GM18867 (cell line): ENCODE data around the gene ATAD3B.
"Not testable (repeated sequence)": the region's sequence is repeated elsewhere in the genome, so short reads cannot be mapped to it uniquely, and the experiment has no call there.

ENCODE experiments used
- ATAC-seq: cut with Tn5 transposase; IDR thresholded peaks from one replicate; pipeline ENCODE4 v1.9.1; 2021; ENCODE audit warnings: mild to moderate bottlenecking, moderate library complexity; ENCODE audit not compliant: unreplicated experiment

ATAD3B gene, protein sequence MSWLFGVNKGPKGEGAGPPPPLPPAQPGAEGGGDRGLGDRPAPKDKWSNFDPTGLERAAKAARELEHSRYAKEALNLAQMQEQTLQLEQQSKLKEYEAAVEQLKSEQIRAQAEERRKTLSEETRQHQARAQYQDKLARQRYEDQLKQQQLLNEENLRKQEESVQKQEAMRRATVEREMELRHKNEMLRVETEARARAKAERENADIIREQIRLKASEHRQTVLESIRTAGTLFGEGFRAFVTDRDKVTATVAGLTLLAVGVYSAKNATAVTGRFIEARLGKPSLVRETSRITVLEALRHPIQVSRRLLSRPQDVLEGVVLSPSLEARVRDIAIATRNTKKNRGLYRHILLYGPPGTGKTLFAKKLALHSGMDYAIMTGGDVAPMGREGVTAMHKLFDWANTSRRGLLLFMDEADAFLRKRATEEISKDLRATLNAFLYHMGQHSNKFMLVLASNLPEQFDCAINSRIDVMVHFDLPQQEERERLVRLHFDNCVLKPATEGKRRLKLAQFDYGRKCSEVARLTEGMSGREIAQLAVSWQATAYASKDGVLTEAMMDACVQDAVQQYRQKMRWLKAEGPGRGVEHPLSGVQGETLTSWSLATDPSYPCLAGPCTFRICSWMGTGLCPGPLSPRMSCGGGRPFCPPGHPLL

DNA sequence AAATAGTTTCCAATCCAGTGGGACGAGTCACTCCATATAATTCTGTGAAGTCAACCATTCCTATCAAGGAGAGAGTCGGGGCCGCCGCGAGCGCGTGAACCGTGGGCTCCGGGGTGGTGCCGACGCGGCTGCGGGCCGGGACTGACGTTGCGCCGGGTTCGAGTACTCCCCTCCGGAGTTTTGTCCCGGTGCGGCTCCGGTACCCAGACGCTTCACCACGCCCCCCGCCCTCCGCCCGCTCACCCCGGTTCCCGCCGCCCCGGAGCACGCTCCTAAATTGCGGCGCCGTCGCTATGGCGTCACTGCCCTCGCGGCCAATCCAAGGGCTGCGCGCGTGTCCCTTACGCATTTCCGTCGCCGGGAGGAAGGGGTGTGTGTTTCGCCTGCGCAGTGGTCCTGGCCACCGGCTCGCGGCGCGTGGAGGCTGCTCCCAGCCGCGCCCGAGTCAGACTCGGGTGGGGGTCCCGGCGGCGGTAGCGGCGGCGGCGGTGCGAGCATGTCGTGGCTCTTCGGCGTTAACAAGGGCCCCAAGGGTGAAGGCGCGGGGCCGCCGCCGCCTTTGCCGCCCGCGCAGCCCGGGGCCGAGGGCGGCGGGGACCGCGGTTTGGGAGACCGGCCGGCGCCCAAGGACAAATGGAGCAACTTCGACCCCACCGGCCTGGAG lies at the start of gene ATAD3B:
Gene ATAD3B, plus strand, starts transcription at position 377 of the 664 bp plus-strand sequence. Its CDS starts 120 bp downstream, at position 497.
- peak; percentile 84 for ATAC-seq

DNA sequence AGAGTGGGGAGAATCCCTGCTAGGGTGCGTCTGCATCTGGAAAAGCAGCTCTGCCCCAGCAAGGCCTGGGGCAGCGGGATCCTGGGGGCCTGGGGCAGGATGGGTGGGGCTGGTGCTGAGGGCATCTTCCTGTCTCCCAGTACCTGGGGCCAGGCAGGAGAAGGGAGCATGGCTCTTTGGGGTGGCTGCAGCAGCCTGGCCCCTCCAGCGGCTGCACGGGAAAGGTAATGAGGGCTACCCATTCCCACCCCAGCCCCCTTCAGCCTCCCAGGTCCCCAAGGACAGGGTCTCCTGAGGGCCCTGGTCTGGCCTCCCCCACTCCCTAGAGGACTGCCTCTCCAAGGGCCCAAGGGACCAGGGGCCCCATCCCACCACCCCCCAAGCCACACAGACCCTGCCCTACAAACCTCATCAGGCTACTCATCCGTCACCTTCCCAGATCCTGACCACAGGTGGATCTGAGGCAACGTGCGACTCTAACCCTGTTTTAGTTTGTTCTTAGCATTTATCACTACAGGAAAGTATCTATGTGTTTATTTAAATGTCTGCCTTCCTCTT lies 49.6 kb upstream of the ATAD3B start:
- no peak for ATAC-seq

DNA sequence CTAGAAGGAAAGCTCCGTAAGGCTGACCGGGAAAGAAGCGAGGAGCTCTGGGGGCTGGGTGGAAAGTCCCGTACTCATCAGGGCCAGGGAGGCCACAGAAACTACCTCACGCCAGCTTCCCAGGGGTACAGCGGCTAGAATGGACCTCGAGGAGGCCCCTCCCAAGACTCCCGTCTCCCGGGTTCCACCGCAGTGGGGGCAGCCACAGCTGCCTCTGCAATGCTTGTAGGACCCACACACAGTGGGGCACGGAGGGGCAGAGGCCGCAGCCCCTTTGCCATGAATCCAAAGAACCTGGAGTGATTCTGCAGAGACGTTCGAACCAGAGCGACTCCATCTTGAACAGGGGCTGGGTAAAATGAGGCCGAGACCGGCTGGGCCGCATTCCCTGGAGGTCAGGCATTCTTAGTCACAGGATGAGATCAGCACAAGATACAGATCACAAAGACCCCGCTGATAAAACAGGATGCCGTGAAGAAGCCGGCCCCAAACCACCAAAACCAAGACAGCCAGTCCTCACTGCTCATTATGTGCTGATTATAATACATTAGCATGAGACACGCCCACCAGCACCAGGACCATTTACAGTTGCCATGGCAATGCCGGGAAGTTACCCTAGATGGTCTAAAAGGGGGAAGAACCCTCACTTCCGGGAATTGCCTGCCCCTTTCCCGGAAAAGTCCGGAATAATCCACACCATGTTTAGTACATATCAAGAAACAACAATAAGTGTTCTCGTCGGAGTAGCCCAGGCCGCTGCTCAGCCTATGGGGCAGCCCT lies 48.9 kb upstream of the ATAD3B start:
- no peak for ATAC-seq

DNA sequence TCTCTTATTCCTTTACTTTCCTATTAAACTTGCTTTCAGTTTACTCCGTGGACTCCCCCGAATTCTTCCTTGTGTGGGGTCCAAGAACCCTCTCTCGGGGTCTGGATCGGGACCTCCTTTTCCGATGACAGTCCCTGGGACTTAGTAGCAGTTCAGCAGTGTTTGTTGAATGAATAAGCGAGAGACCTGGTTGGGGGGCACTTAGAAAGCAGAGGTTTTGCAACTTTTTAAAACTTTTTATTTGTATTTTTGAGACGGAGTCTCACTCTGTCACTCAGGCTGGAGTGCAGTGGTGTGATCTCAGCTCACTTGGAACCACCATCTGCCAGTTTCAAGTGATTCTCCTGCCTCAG lies 48.3 kb upstream of the ATAD3B start:
- ATAC-seq = no peak

DNA sequence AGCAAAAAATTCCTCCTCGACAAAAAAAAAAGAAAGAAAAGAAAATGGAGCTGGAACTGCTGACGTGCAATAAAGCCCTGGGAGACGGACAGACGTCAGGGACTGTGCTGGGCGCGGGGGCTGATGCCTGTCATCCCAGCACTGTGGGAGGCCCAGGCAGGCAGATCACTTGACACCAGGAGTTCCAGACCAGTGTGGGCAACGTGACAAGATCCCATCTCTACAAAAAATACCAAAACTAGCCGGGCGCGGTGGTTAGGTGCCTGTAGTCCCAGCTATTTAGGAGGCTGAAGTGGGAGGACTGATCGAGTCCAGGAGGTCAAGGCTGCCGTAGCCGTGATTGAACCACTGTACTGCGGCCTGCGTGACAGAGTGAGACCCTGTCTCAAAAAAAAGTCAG lies 46.9 kb upstream of the ATAD3B start:
- ATAC-seq = no peak

DNA sequence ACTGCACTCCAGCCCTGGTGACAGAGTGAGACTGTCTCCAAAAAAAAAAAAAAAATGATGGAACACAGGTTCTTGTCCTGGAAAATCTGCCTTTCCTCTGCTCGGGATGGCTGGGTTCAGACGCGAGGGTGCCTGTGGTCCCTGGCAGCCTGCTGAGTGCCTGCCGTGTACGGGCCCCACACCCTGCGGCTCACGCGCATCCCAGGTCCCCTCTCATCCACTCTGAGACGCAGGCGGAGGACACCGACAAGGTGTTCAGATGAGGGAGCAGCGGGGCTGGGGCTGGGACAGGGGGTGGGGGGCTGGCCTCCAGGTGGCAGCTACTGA lies 46.2 kb upstream of the ATAD3B start:
- no peak for ATAC-seq

DNA sequence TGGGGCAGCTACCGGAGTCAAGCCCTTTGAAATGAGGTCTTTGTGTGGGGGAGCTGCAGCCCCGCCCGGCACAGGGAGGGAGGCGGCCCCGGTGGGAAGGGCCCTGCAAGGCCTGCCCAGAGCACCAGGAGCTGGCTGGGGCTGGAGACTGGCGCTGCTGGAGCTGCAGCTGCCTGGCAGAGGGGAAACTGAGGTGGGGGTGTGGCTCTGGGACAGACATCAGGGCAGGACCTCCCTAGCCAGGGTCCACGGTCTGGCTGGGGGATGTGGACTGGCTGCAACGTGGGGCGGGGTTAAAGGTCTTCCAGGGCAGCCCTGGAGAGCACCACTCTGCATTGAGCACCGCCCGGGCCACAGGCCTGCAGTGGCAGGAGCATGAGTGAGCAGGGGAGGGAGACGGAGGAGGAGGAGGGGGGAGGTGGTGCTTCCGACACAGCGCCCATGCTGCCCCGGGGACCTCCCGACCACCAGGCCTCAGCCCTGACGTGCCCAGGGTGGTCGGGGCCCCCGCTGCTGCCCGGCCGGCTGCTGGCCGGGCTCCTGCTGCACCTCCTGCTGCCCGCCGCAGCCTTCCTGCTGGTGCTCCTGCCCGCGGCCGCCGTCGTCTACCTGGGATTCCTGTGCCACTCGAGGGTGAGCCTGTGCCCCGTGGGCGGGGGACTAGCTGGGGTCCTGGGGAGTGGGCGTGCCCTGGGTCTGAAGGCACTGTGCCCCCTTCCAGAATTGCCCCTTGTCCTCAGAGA lies 45.6 kb upstream of the ATAD3B start:
- ATAC-seq = no peak

DNA sequence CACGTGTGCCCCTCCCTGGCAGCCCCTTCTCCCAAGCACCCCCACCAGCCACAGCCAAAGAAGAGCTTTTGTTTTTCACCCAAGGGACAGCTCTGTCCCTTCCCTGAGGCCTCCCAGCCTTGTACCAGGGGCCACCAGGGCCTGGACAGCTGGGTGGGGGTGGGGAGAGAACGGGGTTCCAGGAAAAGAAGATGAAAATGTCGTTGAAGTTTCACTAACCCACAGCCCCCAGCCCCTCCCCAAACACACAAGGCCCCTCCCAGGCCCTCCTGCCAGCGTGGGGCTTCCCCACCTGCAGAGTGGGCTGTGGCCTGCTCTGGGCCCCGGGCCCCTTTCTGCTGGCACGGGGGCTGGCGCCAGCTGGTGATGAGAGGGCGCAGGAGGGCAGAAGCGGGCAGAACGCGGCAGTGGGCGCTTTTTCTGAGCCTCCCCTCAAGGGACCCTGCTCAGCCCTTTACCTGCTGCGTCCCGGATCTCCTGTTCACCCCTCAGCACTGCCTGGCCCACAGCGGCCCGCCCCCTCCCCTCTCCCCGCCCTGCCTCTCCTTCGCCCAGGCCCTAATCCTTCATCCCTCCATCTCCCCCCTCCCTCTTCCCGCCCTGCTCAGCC lies 45.0 kb upstream of the ATAD3B start:
- ATAC-seq = no peak

DNA sequence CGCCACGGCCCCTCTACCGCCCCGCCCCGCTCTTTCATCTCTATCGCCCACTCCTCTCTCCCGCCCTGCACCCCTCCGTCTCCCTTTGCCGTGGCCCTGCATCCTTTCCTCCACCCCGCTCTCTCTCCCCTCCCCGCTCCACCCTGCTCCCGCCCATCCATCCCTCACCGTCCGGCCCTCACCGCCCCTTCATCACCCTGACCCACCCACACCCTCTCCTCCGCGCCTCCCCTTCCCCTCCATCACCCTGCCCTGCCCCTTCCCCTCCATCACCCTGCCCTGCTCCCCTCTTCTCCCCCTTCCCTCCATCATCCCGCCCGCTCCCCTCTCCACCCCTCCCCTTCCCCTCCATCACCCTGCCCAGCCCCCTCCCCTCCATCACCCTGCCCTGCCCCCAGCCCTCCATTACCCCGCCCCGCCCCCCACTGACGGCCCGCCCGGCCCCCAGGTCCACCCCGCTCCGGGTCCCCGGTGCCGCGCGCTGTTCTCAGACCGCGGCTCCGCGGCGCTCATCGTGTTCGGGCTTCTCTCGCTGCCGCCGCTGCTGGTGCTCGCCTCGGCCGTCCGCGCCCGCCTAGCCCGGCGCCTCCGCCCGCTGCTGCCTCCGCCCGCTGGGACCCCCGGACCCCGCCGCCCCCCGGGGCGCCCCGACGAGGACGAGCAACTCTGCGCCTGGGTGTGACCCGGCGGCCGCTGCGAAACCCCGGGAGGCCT lies 44.3 kb upstream of the ATAD3B start:
- no peak for ATAC-seq

DNA sequence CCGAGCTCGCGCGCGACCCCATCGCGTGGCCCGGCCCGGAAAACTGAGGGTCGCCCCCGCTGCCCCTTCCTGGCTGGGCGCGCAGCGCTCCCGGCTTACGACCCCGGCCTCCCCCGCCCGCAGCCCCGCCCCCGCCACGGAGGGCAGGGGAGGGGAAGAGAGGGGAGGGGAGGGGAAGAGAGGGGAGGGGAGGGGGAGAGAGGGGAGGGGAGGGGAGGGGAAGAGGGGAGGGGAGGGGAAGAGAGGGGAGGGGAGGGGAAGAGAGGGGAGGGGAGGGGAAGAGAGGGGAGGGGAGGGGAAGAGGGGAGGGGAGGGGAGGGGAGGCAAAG lies 43.8 kb upstream of the ATAD3B start:
- ATAC-seq = no peak

DNA sequence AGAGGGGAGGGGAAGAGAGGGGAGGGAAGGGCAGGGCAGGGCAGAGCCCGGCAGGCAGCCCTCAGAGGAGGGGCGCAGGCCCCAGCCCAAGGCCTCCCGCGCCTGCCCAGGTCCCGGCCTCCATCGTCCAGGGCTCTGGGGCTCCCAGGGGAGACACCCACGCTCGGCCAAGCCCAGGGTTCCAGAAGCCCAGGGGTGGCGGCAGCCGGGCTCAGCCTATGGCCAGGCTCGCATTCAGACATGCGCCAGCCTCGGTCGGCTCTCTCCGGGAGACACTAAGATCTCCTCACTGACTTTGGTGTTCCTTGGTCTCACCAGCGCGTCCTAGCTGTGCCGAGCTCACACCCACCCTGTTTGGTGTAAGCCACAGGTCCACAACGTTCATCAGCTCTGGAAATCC lies 43.4 kb upstream of the ATAD3B start:
- no peak for ATAC-seq

DNA sequence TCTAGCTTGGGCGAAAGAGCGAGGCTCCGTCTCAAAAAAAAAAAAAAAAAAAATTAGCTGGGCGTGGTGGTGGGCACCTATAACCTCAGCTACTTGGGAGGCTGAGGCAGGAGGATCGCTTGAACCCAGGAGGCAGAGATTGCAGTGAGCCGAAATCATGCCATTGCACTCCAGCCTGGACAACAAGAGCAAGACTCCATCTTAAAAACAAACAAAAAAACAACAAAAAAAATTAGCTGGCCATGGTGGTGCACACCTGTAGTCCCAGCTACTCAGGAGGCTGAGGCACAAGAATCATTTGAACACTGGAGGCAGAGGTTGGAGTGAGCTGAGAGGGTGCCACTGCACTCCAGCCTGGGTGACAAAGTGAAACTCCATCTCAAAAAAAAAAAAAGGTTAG lies 42.6 kb upstream of the ATAD3B start:
- ATAC-seq = not testable (repeated sequence)

DNA sequence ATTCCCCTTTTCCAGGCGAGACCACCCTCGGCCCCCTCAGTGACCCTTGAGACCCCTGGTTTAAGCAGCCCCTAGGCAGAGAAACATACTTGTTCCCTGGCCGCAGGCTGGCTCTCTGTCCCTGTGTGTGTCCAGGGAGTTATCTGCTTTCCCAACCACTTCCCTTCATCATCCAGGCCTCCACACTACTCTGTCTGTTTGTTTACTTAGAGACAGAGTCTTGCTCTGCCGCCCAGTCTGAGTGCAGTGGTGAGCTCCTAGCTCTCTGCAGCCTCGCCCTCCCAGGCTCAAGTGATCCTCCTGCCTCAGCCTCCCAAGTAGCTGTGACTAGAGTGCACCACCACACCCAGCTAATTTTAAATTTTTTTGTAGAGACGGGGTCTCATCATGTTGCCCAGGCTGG lies 41.9 kb upstream of the ATAD3B start:
- no peak for ATAC-seq

DNA sequence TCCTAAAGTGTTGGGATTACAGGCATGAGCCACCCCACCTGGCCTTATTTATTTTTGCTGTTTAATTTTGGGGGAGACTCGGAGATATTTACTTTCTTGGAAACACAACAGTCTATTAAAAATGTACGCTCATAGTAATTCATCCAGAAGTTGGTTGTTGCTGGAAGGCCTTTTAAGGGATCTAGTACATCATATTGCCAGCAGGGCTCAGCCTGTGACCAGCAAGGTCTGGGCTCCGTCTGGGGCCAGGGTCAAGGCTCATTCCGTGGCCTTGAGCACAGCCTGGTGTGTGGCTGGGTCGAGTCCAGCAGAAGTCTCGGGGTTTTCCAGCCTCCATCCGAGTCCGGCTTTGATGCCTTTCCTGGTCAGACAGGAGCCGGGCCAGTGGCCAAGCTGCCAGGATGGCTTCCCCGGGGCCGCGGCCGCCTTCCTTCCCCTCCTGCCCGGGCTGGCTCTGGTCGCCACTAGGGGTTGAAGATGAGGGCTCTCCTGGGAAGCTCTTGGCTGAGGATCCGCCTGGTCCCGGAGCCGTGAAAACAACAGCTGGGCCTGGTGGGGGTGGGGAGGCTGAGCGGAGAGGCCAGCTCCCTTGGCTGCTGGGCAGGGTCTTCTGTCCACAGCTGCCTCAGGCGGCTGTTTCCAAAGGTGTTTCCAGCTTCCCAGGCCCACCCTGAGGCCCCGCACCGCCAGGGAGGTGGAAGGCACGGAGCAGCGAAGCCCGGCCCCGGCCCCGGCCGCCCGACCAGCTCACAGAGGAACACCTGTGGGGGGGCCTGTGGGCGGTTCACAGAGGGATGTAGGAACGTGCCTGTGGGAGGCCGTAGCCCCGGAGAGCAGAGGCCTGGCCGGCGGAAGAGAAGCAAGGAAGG lies 41.2 kb upstream of the ATAD3B start:
- ATAC-seq = no peak

DNA sequence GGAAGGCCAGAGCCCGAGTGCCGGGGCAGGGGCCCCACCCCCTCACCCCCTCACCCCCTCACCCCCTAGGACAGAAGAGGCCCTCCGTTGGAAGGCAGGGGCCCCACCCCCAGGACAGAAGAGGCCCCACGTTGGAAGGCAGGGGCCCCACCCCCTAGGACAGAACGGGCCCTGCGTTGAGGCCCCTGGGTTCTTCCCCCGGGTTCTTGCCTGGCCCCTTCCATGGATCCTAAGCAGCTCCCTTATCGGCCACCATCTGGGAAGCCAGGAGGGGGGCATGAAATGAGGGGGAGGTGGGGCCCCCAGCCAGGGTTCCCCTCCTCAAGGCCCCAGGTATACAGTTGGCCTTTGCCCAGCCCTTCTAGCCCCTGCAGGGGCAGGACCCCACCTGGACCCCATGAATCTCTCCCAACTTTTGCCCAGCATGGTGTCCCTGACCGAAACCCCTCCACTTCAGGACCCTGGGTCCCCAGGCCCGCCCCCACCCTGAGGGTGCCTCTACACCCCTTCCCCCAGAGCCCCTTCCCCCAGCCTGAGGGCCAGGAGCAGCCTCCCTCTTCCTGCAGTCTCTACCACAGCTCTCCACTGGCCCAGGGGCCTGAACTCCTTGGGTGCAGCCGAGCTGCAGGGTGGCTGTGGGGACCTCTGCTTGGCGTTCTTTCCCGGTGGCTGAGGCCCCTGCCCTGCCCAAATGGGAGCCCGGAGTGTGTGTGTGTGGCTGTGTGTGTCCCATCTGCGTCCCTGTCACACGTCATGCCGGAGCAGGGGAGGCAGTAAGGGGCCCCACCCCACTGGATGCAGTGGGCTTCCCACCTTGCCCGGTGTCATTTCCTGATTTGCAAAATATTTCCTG lies 40.3 kb upstream of the ATAD3B start:
- no peak for ATAC-seq

DNA sequence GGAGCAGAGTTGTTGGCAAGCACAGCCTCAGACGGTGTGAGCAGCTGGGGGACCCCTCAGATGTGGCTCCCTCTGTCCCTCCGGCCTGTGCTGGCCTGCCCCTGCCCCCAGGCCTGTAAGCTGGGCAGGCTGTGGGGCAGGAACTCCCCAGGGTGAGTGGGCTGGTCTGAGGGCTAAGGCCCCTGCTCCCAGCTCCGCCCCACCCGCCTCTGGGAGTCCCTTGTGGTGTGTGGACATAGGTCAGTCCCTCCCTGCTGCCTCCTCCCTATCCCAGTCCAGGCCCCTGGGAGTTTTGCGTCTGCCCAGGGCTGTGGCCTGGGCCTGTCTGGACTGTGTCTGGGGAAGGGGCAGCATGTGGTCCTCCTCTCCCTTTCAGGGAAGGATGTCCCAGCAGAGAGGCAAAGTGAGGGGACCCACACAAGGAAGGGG lies 39.7 kb upstream of the ATAD3B start:
- ATAC-seq = no peak

DNA sequence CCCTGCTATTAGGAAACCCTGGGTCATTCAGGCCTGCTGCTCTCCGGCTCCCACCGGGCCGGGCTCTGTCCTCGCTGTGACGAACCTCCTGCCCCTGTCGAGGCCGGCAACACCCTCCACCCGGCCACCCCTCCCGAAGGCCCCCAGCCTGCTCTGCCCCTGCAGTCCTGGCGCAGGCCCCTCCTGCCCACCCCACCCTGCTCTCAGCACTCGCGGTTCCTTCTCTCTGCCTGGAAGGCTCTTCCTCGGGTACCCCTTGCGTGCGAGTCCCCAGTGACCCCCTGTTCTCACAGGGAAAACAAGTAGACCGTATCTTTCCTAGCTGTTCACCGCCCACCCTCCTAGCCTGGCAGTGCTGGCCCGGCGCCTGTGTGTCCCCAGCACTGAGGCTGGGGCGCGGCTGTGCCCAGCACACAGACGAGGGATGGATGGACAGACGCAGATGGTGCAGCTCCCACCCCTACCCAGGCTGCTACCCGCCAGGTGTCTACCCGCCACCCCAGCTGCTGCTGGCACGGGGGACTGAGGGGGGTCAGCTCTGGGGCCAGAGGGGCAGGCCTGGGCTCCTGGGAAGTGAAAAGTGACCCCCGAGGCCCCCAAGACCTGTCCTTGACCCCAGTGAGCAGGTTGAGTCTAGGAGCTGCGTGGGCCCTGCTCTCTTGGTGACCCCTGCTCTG lies 39.2 kb upstream of the ATAD3B start:
- ATAC-seq = no peak
